Esophagus muscularis mucosa (tissue), 4 donors: ENCODE data around the gene HK3.

ENCODE experiments used
- CTCF ChIP-seq, 3 experiments: fragments of 200-600 bp in 2 of 3; fragments of 450-650 bp in 1 of 3; sonication (generic) in 2 of 3; IDR thresholded peaks; one replicate each; pipeline ENCODE4 v1.5.1; 2017 to 2019; ENCODE audit warnings: antibody characterized with exemption in 3 of 3, mild to moderate bottlenecking in 2 of 3, moderate library complexity in 1 of 3
- EP300 ChIP-seq: sonication (generic); formaldehyde crosslinking; IDR thresholded peaks from one replicate; pipeline ENCODE4 v1.6.1; 2017; ENCODE audit warnings: antibody characterized with exemption
- POLR2A ChIP-seq: fragments of 450-650 bp; IDR thresholded peaks from one replicate; pipeline ENCODE4 v1.6.1; 2017; ENCODE audit warnings: antibody characterized with exemption, moderate library complexity, mild to moderate bottlenecking, low read depth
- POLR2AphosphoS5 ChIP-seq, 2 donors: sonication (generic); formaldehyde crosslinking; IDR thresholded peaks; one replicate each; pipeline ENCODE4 v1.6.1; 2017; ENCODE audit warnings: antibody characterized with exemption in 2 of 2

GRCh38 chr5:176915906-176916305 is 16.8 kb upstream of the HK3 start:
- no peak for TF ChIP-seq EP300
- TF ChIP-seq CTCF (IDR thresholded peaks at IDR 0.05): no peak
- no peak for TF ChIP-seq POLR2A
- TF ChIP-seq POLR2AphosphoS5 (IDR thresholded peaks at IDR 0.05): no peak
